ENCODE results near the gene COX6B2.
A peak's percentile ranks its signal among the peaks of the same experiment; 100 is the strongest.

COX6B2 gene

GRCh38 chr19:55350620-55351315 is 3.8 kb downstream of the COX6B2 start:
- no peak overlapping the region for H3K4me3 ChIP-seq (replicated peaks; ENCODE audit: low read depth, low read length)
- DNase-seq (ENCODE audit: low read depth): no peak
- TF ChIP-seq CTCF (IDR thresholded peaks at IDR 0.05; ENCODE audit: low read length, missing control alignments): no peak

GRCh38 chr19:55348317-55349034 is 6.0 kb downstream of the COX6B2 start:
- H3K4me3 ChIP-seq (replicated peaks; ENCODE audit: low read depth, low read length): no peak overlapping the region
- TF ChIP-seq CTCF (IDR thresholded peaks at IDR 0.05; ENCODE audit: low read length, missing control alignments): no peak
- no peak for DNase-seq (ENCODE audit: low read depth)

GRCh38 chr19:55347442-55348009 is 7.0 kb downstream of the COX6B2 start:
- no peak for TF ChIP-seq CTCF (IDR thresholded peaks at IDR 0.05; ENCODE audit: low read length, missing control alignments)
- DNase-seq (ENCODE audit: low read depth): no peak
- no peak overlapping the region for H3K4me3 ChIP-seq (replicated peaks; ENCODE audit: low read depth, low read length)

- TF ChIP-seq CTCF (IDR thresholded peaks at IDR 0.05; ENCODE audit: low read length, missing control alignments): no peak
- no peak overlapping the region for H3K4me3 ChIP-seq (replicated peaks; ENCODE audit: low read depth, low read length)
- DNase-seq (ENCODE audit: low read depth): no peak
Observed at GRCh38 chr19:55346725-55347441, 7.6 kb downstream of the COX6B2 start.

- H3K4me3 ChIP-seq (replicated peaks; ENCODE audit: low read depth, low read length): no peak overlapping the region
- TF ChIP-seq CTCF (IDR thresholded peaks at IDR 0.05; ENCODE audit: low read length, missing control alignments): no peak
- DNase-seq (ENCODE audit: low read depth): peak; percentile 35
Observed at GRCh38 chr19:55345818-55346724, 8.4 kb downstream of the COX6B2 start.

Measured in fibroblast of pulmonary artery (primary cell).